HG03196 (cell line): ENCODE measurements around the gene ITGA8.

Experiments used
- ATAC-seq: cut with Tn5 transposase; IDR thresholded peaks from one replicate; pipeline ENCODE4 v1.9.1; 2021; ENCODE audit not compliant: unreplicated experiment

Gene ITGA8

GRCh38 chr10:15472431-15473395 is 247.0 kb downstream of the ITGA8 start:
- ATAC-seq: no peak

DNA sequence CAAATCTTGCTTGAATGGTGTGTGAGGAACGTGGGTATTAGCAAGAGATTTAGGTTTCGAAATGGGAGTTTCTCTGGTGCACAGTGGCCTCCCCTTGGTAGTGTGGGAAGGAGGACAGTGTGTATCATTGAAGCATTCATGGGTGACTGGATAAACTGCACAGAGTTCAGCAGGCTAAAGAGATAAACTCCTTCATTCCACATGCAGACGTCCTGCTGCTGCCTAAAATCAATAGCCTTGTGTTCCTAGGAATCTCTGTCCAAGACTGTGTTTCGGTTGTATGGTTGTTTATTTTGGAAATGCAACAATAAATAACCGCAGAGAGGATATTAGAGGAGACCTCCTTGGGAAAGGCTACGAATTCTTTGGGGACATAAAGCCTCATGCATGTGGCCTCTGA is 247.7 kb downstream of the ITGA8 start:
- no peak for ATAC-seq

GRCh38 chr10:15469111-15469510 is 250.6 kb downstream of the ITGA8 start:
- ATAC-seq: no peak

GRCh38 chr10:15464381-15464780 is 255.3 kb downstream of the ITGA8 start:
- ATAC-seq: no peak
